Measurements from ENCODE around the gene C6orf47. TPM values are rescaled to one million over a fixed set of nuclear protein-coding genes. Genes with fewer than 3 reads are reported as not detected.
A peak's percentile ranks its signal among the peaks of the same experiment; 100 is the strongest.

The C6orf47 gene
- total and polyA plus RNA-seq, 2 of the 13 experiments (the other 11 are each of a cell fraction or from before 2014, with no cell fraction given): 1.7 to 18.1 TPM

GRCh38 chr6:31663961-31664789 is 3.6 kb upstream of the C6orf47 start (continued):
- peak; percentile 80 for TF ChIP-seq ZNF687 (CRISPR knock-in tag; IDR thresholded peaks at IDR 0.05)
- TF ChIP-seq RELA (CRISPR knock-in tag; IDR thresholded peaks at IDR 0.05): no peak
- no peak for TF ChIP-seq FOXA1 (IDR thresholded peaks at IDR 0.05)
- no peak for TF ChIP-seq FOXA1 (CRISPR knock-in tag; IDR thresholded peaks at IDR 0.05)
- TF ChIP-seq IKZF1 (IDR thresholded peaks at IDR 0.05): no peak
- TF ChIP-seq ZNF275 (CRISPR knock-in tag; IDR thresholded peaks at IDR 0.05; ENCODE audit: borderline replicate concordance): no peak
- no peak for TF ChIP-seq PAWR (CRISPR knock-in tag; IDR thresholded peaks at IDR 0.05; ENCODE audit: borderline replicate concordance)
- no peak for TF ChIP-seq CCAR2 (optimal IDR thresholded peaks at IDR 0.05; ENCODE audit: low read depth, low read length)
- TF ChIP-seq ZNF276 (CRISPR knock-in tag; IDR thresholded peaks at IDR 0.05; ENCODE audit: low read depth): no peak
- no peak for TF ChIP-seq SOX13 (IDR thresholded peaks at IDR 0.05)
- TF ChIP-seq SOX13 (CRISPR knock-in tag; conservative IDR thresholded peaks at IDR 0.05 in 1 of 2, IDR thresholded peaks at IDR 0.05 in 1 of 2): no peak
- no peak for TF ChIP-seq HNRNPL (IDR thresholded peaks at IDR 0.05; ENCODE audit: low read depth, low read length)
- no peak for TF ChIP-seq KLF9 (CRISPR knock-in tag; IDR thresholded peaks at IDR 0.05; ENCODE audit: low read depth)
- TF ChIP-seq MYPOP (CRISPR knock-in tag; IDR thresholded peaks at IDR 0.05): peak; percentile 2; the same call in 1 of the 2 replicates
- 0 out of 2 replicates have a peak, but pooled peaks have one; percentile 41 for TF ChIP-seq ARID4A (CRISPR knock-in tag; IDR thresholded peaks at IDR 0.05; ENCODE audit: borderline replicate concordance)
- no peak for TF ChIP-seq YEATS2 (CRISPR knock-in tag; IDR thresholded peaks at IDR 0.05; ENCODE audit: borderline replicate concordance)

All from HepG2 (cell line).